Activated naive CD8-positive, alpha-beta T cell treated with anti-CD3 and anti-CD28 coated beads for 36 hours (primary cell): Measurements from ENCODE around the gene MPRIP. TPM values are rescaled to one million over a fixed set of nuclear protein-coding genes. Genes with fewer than 3 reads are reported as not detected.

Source experiments
- DNase-seq: peaks from one replicate; pipeline ENCODE4 v3.0.0; 2021
- H3K27ac Mint-ChIP-seq: one replicate; pipeline ENCODE4 v1.8.0; 2022; ENCODE audit warnings: mild to moderate bottlenecking, moderate library complexity, mixed read lengths
- H3K27me3 Mint-ChIP-seq: one replicate; pipeline ENCODE4 v1.8.0; 2022; ENCODE audit warnings: mild to moderate bottlenecking, mixed read lengths
- H3K36me3 Mint-ChIP-seq: one replicate; pipeline ENCODE4 v1.8.0; 2021; ENCODE audit warnings: mild to moderate bottlenecking, mixed read lengths
- H3K4me1 Mint-ChIP-seq: one replicate; pipeline ENCODE4 v1.8.0; 2021; ENCODE audit warnings: mixed read lengths
- H3K4me3 Mint-ChIP-seq: one replicate; pipeline ENCODE4 v1.8.0; 2022; ENCODE audit warnings: mild to moderate bottlenecking, moderate library complexity, mixed read lengths
- H3K9me3 Mint-ChIP-seq: one replicate; pipeline ENCODE4 v1.8.0; 2022; ENCODE audit warnings: mixed read lengths
- total RNA-seq, 2 experiments: library from RNA; stranded (reverse); gene quantifications; one replicate each; pipeline ENCODE4 v1.2.3, GENCODE V29; 2021

Gene MPRIP
- total RNA-seq, 2 experiments from 2014 or later: 130 to 143 TPM

DNA sequence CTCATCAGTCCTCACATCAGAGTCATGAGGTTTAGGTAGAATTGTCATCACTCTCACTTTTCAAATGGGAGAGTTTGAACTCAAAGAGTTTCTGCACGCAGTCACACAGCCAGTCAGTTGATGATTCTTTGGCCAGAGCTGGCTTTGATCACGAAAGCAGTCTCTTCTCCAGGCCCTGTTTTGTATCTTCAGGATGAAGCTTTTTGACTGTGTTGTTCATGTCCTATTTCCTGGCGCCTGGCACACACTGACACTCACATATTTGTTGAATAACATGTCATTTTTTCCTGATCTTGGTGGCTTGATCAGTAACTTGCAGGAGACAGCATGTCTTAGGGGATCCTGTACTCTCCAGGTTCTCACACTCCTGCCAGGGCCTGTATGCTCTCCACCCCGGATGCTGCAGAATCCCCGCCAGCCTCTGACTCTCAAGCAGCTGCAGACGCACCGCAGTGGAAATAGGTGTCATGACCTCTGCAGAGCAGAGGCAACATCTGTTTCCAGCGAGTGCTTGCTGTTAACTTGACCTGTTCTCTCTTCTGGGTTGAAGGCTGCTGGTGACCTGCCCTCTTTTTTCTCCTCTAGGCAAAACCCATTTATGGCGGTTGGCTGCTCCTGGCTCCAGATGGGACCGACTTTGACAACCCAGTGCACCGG, 33.0 kb downstream of the MPRIP start:
- Mint-ChIP-seq H3K27ac (peak overlapping the region; percentile 10), H3K9me3 (peaks cover 1% of the 10 kb centered on the region), H3K36me3 (peaks cover 16% of the 10 kb centered on the region), H3K4me1 (peaks cover 48% of the 10 kb centered on the region), H3K4me3 (no peak overlapping the region), H3K27me3 (no peaks in the 10 kb centered on the region)
- no peak for DNase-seq

DNA sequence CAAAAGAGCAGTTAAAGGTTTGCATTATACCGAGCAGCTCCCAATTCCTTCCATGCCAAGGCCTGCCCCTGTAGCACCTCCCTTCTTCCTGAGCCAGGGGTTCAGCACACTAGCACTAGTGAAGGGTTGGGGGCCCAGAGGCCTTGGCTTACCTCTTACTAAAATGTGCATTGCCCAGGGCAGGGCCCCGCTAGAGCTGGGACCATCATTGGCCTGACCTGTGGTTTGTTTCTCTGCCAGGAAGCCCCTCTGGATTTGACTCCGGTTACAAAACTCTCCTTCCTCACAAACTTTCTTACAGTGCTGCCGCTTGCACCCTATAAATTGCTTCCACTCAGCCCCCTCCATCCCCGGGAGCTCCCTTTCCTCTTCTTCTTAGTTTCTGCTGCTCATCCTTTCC, 33.8 kb downstream of the MPRIP start:
- DNase-seq: no peak
- no peak overlapping the region for H3K4me3 Mint-ChIP-seq
- peaks cover 11% of the 10 kb centered on the region for H3K36me3 Mint-ChIP-seq
- no peaks in the 10 kb centered on the region for H3K9me3 Mint-ChIP-seq
- no peak overlapping the region for H3K27ac Mint-ChIP-seq
- H3K27me3 Mint-ChIP-seq: no peaks in the 10 kb centered on the region
- peaks cover 42% of the 10 kb centered on the region for H3K4me1 Mint-ChIP-seq

GRCh38 chr17:17077101-17077500, 34.8 kb downstream of the MPRIP start:
- peaks cover 5% of the 10 kb centered on the region for H3K36me3 Mint-ChIP-seq
- H3K4me1 Mint-ChIP-seq: peaks cover 33% of the 10 kb centered on the region
- no peak overlapping the region for H3K4me3 Mint-ChIP-seq
- H3K27ac Mint-ChIP-seq: no peak overlapping the region
- DNase-seq: no peak
- H3K9me3 Mint-ChIP-seq: no peaks in the 10 kb centered on the region
- no peaks in the 10 kb centered on the region for H3K27me3 Mint-ChIP-seq

DNA sequence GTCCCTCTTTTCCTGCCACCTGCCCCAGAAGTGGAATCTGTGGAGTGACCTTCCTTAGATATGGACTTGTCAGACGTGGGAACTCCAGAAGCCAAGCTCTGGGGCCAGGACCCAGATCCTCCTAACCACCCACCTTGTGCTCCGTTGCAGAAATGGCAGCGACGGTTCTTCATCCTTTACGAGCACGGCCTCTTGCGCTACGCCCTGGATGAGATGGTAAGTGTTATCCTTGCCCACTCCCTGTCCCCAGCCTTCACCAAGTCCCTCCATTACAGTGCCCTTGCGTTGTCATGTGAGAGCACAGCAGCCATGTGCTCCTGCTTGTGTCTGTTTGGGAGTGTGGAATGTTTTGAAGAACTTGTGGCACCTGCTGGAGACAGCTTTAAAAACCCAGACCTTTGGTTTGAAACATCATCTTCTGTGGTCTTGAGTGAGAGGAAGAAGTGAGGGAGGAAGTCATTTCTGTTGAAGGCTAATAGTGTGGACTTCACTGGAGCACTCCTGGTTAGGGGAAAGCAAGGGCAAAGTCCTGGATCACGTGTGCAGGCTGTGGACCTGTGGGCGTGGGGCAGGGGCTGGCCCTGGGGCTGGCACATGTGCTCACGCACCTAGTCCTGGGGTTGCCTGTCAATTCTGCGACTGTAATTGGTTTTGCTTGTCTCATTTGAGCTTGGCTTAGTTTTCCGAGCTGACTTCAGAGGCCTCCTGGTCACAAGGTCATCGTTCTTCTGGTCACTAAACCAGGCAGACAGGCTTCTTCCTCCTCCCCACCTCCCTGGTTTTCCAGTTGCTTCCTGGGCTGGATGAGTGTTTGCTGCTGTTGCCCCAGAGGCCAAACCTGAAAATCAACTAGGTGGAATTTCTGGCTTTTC, 35.8 kb downstream of the MPRIP start:
- Mint-ChIP-seq H3K4me1 (peaks cover 24% of the 10 kb centered on the region), H3K27me3 (no peaks in the 10 kb centered on the region), H3K36me3 (peaks cover 6% of the 10 kb centered on the region), H3K27ac (no peak overlapping the region), H3K4me3 (no peak overlapping the region), H3K9me3 (no peaks in the 10 kb centered on the region)
- no peak for DNase-seq

- peaks cover 19% of the 10 kb centered on the region for H3K4me1 Mint-ChIP-seq
- DNase-seq: no peak
- H3K27ac Mint-ChIP-seq: no peak overlapping the region
- H3K9me3 Mint-ChIP-seq: no peaks in the 10 kb centered on the region
- H3K36me3 Mint-ChIP-seq: peaks cover 5% of the 10 kb centered on the region
- no peaks in the 10 kb centered on the region for H3K27me3 Mint-ChIP-seq
- H3K4me3 Mint-ChIP-seq: no peak overlapping the region
Observed at GRCh38 chr17:17078832-17079231, 36.6 kb downstream of the MPRIP start.

- H3K4me3 Mint-ChIP-seq: no peak overlapping the region
- H3K27me3 Mint-ChIP-seq: no peaks in the 10 kb centered on the region
- no peak overlapping the region for H3K27ac Mint-ChIP-seq
- H3K4me1 Mint-ChIP-seq: peaks cover 16% of the 10 kb centered on the region
- no peak for DNase-seq
- no peaks in the 10 kb centered on the region for H3K9me3 Mint-ChIP-seq
- H3K36me3 Mint-ChIP-seq: peaks cover 7% of the 10 kb centered on the region
Observed at GRCh38 chr17:17079336-17079735, 37.1 kb downstream of the MPRIP start.

DNA sequence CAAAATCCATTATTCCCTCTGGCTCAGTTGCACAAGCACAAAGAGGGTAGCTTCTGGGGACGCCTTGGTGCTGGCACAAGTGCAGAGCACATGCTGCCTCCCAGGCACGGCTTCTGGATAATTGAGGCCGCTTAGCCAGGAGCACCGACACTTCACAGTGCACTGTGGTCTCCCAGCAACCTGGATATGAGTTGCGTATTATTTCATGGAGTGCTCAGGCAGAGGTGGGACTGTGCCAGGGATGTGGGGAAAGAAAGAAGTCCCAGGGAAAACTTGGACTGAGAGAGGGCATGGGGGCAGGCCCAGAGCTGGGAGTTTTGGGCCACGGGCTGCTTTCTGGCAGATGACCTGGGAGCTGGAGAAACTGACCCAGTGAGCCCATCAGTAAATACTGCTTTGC, 37.5 kb downstream of the MPRIP start:
- no peak overlapping the region for H3K4me3 Mint-ChIP-seq
- H3K36me3 Mint-ChIP-seq: peaks cover 7% of the 10 kb centered on the region
- no peak overlapping the region for H3K27ac Mint-ChIP-seq
- H3K9me3 Mint-ChIP-seq: no peaks in the 10 kb centered on the region
- DNase-seq: no peak
- H3K4me1 Mint-ChIP-seq: peaks cover 12% of the 10 kb centered on the region
- no peaks in the 10 kb centered on the region for H3K27me3 Mint-ChIP-seq

GRCh38 chr17:17080181-17080631, 37.9 kb downstream of the MPRIP start:
- Mint-ChIP-seq H3K36me3 (peaks cover 7% of the 10 kb centered on the region), H3K27me3 (no peaks in the 10 kb centered on the region), H3K4me1 (peaks cover 7% of the 10 kb centered on the region), H3K27ac (no peak overlapping the region), H3K9me3 (no peaks in the 10 kb centered on the region), H3K4me3 (no peak overlapping the region)
- no peak for DNase-seq

- DNase-seq: no peak
- Mint-ChIP-seq H3K9me3 (no peaks in the 10 kb centered on the region), H3K27ac (no peak overlapping the region), H3K36me3 (peaks cover 7% of the 10 kb centered on the region), H3K27me3 (no peaks in the 10 kb centered on the region), H3K4me1 (peaks cover 5% of the 10 kb centered on the region), H3K4me3 (no peak overlapping the region)
Observed at GRCh38 chr17:17080781-17081180, 38.5 kb downstream of the MPRIP start.

- no peak overlapping the region for H3K4me3 Mint-ChIP-seq
- peaks cover 7% of the 10 kb centered on the region for H3K36me3 Mint-ChIP-seq
- no peak overlapping the region for H3K27ac Mint-ChIP-seq
- H3K9me3 Mint-ChIP-seq: no peaks in the 10 kb centered on the region
- no peak for DNase-seq
- no peaks in the 10 kb centered on the region for H3K27me3 Mint-ChIP-seq
- peaks cover 7% of the 10 kb centered on the region for H3K4me1 Mint-ChIP-seq
Observed at GRCh38 chr17:17081304-17081940, 39.2 kb downstream of the MPRIP start.

DNA sequence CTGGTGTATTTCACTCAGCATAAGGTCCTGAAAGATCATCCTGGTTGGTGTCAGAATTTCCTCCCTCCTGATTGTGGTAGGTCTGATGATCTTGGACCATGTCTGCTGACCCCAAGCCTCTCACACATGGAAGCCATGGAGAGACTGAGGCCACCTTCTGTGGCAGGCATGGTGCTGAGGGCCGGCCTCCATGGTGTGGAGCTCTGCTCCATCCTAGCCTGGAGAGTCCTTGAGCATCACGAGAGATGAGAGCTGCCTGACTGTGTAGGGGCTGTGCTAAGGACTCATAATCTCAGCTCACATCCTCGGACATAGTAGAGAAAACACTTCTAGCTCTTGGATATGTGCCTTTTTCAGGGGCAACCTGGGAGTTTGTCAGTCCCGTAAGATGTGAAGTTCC, 40.6 kb downstream of the MPRIP start:
- H3K4me3 Mint-ChIP-seq: no peak overlapping the region
- peak overlapping the region; percentile 3 for H3K27ac Mint-ChIP-seq
- no peak for DNase-seq
- no peaks in the 10 kb centered on the region for H3K27me3 Mint-ChIP-seq
- peaks cover 13% of the 10 kb centered on the region for H3K4me1 Mint-ChIP-seq
- H3K9me3 Mint-ChIP-seq: no peaks in the 10 kb centered on the region
- H3K36me3 Mint-ChIP-seq: peaks cover 7% of the 10 kb centered on the region

GRCh38 chr17:17084317-17084835, 42.1 kb downstream of the MPRIP start:
- no peaks in the 10 kb centered on the region for H3K9me3 Mint-ChIP-seq
- no peak overlapping the region for H3K27ac Mint-ChIP-seq
- no peaks in the 10 kb centered on the region for H3K27me3 Mint-ChIP-seq
- H3K4me1 Mint-ChIP-seq: peaks cover 19% of the 10 kb centered on the region
- no peak overlapping the region for H3K4me3 Mint-ChIP-seq
- H3K36me3 Mint-ChIP-seq: peaks cover 12% of the 10 kb centered on the region
- no peak for DNase-seq

DNA sequence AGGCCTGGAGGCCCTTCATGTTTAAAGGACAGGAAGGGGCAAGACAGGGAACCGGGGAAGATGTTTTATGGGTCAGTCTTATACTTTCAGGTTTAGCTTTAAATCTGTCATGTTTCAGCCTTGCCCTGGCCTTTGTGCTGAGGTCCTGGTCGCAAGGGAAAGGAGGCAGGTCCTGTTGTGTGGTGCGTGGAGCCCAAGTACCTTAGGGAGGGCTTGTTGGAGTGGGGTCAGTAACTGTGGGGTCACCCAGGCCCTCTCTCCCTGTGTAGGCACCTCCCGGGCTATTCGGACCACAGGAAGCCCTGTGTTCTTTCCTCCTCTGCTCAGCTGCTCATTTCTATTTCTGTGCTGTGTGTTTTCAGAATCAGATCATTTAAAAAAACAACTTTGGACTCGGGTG, 42.7 kb downstream of the MPRIP start:
- Mint-ChIP-seq H3K4me1 (peaks cover 23% of the 10 kb centered on the region), H3K36me3 (peaks cover 13% of the 10 kb centered on the region), H3K27ac (no peak overlapping the region), H3K4me3 (no peak overlapping the region), H3K27me3 (no peaks in the 10 kb centered on the region), H3K9me3 (no peaks in the 10 kb centered on the region)
- no peak for DNase-seq

GRCh38 chr17:17086585-17086984, 44.3 kb downstream of the MPRIP start:
- H3K27me3 Mint-ChIP-seq: no peaks in the 10 kb centered on the region
- no peak overlapping the region for H3K27ac Mint-ChIP-seq
- peaks cover 24% of the 10 kb centered on the region for H3K4me1 Mint-ChIP-seq
- no peak overlapping the region for H3K4me3 Mint-ChIP-seq
- DNase-seq: no peak
- H3K36me3 Mint-ChIP-seq: peaks cover 13% of the 10 kb centered on the region
- H3K9me3 Mint-ChIP-seq: no peaks in the 10 kb centered on the region

GRCh38 chr17:17087424-17088015, 45.3 kb downstream of the MPRIP start:
- no peaks in the 10 kb centered on the region for H3K27me3 Mint-ChIP-seq
- H3K9me3 Mint-ChIP-seq: no peaks in the 10 kb centered on the region
- no peak for DNase-seq
- no peak overlapping the region for H3K27ac Mint-ChIP-seq
- H3K4me1 Mint-ChIP-seq: peaks cover 25% of the 10 kb centered on the region
- H3K4me3 Mint-ChIP-seq: no peak overlapping the region
- peaks cover 12% of the 10 kb centered on the region for H3K36me3 Mint-ChIP-seq
